GM19238 (cell line): ENCODE data around the gene CRYBG3.
"Not testable (repeated sequence)": the region's sequence is repeated elsewhere in the genome, so short reads cannot be mapped to it uniquely, and the experiment has no call there.

Source experiments
- DNase-seq: peaks from one replicate; pipeline ENCODE4 v3.0.0; 2011; ENCODE audit warnings: low spot score; ENCODE audit not compliant: insufficient read length

Gene CRYBG3

DNA sequence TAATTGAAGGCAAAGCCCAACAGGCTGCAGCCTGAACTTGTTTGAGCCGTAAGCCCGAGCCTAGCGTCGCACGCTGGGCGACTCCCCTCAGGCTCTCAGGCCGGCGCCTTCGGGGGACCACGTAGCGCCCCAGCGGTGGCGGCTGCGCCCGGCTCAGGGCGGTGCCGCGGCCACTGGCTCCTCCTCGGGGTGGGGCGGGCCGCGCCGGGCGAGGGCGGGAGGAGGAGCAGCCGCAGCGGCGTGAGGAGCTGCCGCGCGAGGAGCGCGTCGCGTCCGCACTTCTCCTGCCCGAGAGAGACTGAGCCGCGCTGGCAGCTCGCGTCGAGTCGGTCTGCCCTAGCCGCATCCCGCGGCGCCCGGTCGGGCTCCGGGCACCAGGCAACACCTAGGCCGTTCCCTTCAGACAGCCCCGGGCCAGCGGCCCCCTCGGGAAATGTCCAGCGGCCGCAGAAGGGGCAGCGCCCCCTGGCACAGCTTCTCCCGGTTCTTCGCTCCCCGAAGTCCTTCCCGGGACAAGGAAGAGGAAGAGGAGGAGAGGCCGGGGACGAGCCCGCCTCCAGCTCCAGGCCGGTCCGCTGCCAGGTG lies at the start of gene CRYBG3:
Gene CRYBG3 (plus strand): TSS at position 238 of the 585 bp plus-strand sequence. CDS start 196 bp downstream, at position 434.
- DNase-seq: peak; percentile 75

GRCh38 chr3:97772926-97773325 lies 48.9 kb upstream of the CRYBG3 start:
- no peak for DNase-seq

DNA sequence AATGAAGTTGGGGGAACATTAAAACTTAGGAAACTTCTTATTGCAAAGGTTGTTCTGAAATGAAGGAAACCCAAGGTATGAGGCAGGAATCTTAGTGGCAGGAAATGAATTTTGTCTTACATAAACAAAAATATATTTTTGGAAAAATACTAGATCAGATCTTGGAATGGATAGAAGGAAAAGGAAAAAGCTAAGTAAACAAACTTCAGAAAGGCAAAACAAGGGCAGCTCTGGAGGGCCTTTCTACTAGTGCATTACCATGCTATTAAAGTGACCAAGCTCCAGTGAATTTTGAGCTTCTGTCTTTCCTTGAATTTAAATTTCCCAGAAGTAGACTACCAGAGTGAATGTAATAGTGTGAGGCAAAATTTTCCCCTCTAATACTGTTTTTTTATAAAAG lies 43.7 kb upstream of the CRYBG3 start:
- no peak for DNase-seq

DNA sequence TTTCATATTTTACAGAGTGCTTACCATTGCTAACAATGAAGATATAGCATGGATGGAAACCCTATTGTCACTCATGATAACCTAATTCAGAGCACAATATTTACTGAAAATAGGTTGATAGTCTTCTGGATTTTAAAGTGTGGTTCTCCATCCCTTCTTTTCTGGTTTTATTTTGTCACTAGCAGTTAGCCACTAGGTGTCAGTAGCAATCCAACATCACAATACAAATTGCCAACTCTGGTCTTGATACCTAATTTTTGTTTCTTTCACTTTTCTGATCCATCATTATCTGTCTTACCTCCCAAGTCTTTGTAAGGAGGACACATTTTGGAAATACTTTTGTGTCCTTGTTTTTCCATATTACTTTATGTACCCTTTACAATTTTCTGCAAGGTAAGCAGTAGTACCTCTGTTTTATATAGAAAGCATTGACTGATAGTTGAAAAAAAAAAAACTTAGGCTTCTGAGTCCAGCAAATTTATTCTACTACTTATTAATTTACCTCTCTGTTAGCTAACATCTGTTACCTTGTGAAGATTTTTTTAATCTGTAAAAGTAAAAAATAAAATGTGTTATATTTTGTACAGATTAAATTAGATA lies 28.3 kb upstream of the CRYBG3 start:
- DNase-seq: no peak

DNA sequence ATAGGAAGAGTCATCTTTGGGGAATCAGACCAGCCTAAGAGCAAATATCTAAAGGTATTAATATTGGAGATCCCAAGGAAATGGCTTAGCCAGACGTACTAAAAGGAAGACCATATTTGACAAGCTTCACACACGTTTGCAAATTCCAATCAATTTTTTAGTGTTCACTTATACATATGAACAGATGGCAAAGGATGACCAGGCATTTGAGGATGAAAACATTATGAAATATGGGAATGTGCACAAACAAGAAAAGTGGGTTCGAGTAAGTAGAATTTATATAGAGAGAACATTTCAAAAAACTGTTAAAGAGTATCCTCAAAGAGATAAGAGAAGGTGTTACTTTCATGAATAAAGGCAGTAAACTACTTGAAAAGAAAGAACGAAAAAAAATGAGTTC lies 25.9 kb upstream of the CRYBG3 start:
- DNase-seq: no peak

DNA sequence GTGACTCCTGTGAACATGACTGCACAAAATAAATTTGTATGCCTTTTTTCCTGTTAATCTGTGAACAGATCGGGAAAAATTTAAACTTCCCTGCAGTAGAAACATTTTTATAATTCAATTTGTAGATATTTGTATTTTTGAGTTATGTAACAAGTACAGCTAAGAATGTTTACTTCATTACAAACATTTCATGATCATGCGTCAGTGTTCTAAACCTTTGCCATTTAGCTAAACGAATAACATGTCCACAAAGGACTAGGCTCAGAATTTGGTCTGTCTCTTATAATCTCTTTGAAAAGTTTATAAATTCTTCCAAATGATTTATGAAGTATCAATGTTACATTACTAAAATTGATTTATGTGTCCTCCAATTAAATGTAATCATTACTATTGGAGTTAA lies 17.3 kb upstream of the CRYBG3 start:
- no peak for DNase-seq

DNA sequence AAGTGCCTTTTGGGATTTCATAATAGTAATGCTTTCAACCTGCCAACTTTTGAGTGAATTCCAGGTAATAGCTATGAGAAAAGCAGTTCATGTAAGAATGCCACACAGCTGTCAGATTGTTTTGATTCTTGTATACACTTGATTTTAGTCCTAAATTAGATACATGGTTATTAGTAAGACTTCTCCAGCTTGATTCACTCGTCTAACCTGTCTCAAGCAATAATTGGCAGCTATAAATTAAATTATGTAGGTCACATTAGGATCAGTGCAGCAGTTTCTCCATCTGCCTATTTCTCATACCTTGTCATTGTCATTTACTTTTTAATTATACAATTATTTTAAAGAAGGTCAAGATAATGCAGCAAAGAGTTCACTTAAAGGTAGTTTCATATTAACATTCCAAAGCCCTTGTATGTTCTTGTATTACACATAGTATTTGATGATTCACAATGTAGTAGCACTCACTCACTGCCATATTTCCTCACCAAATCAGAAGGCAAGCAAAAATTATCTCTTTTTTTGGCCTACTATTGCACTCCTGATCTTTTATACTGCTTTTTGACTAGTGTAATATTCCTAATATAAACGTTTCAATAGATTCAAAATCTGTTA lies 10.9 kb upstream of the CRYBG3 start:
- DNase-seq: no peak

GRCh38 chr3:97815149-97815917 lies 6.5 kb upstream of the CRYBG3 start:
- DNase-seq: no peak

DNA sequence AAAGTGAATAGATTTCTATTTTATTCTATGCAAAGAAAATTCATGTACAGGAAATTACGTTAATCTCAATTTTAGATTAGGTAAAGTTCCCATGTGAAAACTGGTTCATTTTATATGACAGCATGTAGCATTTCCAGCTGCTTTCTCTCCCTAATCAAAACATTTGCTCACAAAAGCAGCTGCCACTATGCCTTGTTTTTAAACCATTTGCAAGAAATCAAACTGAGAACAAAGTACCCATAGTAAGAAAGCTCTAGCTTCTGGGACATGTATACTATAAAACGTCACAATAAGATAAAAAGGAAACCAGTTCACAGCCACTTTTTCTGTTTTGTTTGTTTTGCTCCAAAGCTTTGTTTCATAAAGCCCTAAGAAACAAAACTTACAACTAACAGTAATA lies 5.0 kb upstream of the CRYBG3 start:
- no peak for DNase-seq

DNA sequence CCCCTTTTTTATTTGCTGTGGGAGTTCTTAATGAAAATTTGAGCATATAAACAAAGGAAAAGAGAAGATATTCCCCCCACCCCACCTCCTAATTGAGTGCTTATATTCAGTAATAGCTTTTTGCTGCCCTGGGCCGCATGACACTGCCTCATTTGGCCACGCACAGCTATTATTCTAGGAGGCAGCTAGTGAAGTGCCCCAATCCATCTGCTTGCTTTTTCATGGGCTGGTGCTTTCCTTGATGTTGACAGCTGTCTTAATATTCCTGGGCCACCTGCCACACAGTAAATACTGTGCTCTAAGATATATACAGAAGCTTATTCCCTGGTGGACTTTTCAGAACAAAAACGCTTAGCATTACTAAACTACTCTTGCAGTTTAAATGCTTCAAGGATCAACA lies 3.8 kb upstream of the CRYBG3 start:
- DNase-seq: no peak

GRCh38 chr3:97820780-97821179 lies 1.0 kb upstream of the CRYBG3 start:
- DNase-seq: no peak

DNA sequence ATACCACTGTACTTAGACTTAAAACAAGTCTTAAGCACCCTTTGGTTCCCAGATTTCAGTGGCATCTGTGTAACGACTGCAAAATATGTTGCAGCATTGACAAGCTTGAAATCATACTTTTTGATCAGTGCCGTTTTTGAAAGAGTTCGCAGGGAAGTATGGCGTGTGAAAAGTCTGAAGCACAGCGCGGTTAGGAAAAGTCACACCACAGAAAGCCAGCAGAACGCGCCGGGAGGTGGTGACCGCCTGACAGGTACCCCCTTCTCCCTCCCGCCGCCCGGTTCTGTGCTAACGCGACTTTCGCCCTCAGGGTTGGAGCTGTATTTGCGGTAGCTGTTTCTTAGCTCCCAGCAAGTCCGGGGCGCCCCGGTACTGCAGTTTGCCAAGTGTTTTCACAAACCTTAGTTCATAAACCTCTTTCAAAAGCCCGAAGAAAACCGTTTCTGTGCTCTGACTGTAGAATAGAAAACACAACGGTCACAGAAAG lies 481 bp upstream of the CRYBG3 start:
- peak; percentile 3 for DNase-seq

DNA sequence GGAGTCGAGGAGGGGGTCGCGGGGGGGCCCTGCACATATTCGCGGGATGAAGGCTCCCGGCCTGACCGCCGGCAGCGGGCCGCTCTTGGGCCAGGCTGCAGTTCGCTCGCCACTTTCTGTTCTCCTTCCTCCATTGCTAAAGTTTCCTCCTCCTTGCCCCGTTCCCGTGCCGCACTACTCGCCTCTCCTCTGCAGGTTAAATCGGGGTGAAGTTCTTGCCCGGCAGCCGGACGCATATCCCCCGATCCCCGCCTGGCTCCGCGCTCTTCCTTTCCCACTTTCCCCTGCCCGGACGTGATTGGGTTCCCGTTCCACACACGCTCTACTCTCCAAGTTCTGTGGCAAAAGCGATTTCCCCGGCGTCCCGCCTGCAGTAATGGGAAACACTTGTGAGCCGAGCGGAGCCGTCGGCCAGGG lies 556 bp downstream of the CRYBG3 start:
- peak; percentile 3 for DNase-seq

DNA sequence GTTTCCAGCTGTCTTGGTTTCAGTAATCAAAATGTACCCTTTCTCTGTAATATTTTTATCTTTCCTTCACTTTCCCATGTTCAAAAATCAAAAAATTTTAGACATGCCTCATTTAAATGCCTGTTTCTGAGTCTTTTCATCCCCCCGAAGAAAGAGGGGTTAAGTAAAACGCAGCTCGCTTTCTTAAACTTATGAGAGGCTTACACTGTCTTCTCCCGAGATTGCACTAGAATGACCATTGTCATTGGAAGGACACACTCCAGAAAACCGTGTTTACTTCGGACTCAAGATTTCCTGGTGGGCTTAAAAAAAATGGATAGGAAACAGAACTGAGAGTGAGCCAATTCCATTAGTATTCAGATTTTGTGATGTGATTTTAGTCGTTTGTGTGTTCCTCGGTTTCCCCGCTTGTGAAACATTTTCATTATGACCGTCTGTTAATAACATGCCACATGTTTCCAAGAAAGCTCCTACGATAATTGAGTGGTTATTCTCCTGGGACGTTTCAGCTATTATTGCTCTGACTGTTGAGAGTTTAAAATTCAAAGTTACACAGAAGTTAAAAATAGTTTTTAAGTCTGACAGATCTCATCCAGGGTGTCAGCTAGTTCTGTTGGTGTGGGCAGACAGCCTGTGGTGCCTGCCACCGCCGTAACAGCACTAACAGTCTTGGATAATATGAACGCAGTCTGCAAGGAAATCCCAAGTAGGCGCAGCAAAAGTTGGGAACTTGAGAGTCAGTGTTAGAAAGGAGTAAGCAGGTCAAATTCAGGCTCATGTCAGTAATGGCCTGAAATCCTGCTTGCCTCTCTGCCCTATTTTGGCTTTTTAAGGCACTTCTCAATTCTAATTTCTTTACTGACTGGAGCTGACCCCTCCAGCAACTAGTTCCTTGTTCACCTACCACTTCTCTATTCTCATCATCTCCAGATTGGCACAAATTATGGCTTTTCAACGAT lies 1.5 kb downstream of the CRYBG3 start:
- DNase-seq: no peak

GRCh38 chr3:97825101-97825500 lies 3.3 kb downstream of the CRYBG3 start:
- DNase-seq: no peak

DNA sequence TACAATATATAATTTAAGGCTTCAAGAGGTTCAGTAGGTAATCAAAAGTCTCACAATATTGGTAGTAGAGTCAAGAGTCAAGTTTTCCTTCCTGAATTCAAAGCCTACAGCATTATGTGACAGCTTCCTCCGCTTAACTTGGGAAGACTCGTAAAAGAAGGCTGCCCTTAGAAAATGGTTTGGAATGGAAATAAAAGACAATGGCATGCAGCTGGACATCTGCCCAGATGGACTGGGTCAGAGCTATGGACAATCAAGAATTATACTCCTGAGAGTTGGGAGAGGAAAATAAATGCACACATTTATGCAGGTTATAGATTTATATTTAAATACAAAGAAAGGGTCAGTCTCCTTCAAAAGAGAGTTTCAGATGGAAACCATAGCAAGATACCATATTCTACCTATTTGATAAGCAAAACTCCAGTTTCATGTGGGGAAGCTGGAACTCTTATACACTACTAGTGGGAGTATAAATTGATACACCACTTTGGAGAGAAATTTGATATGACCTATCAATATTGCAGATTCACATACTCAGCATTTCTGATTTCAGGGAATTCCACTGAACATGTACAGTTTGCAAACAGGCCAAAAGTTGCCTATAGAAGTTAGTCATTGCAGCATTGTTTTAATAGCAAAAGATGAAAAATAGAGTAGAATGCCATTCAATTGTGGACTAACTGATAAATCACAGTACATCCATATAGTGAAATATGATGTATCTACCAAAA lies 6.1 kb downstream of the CRYBG3 start:
- DNase-seq: no peak

DNA sequence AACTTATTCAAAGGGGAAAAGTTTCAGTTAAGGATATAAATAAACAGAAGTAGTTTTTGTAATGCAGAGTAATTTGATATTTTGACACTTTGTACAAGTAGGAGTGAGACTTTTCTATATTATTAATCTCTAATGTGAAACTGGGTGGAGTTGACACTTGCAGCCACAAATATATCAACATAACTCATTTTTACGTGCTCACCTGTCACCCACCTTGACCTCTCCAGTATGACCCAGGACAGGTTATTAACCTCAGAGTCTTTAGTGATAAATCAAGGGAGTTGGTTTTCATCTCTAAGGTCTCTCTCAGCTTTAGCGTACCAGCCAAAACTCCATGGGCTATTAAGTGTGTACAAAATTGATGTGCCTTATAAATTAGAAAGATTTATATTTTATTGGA lies 7.4 kb downstream of the CRYBG3 start:
- DNase-seq: no peak

GRCh38 chr3:97830638-97831037 lies 8.8 kb downstream of the CRYBG3 start:
- no peak for DNase-seq

GRCh38 chr3:97831140-97831539 lies 9.3 kb downstream of the CRYBG3 start:
- DNase-seq: no peak

GRCh38 chr3:97833184-97833583 lies 11.4 kb downstream of the CRYBG3 start:
- not testable (repeated sequence) for DNase-seq
